ENCODE results near the gene MESD.

Gene MESD

DNA sequence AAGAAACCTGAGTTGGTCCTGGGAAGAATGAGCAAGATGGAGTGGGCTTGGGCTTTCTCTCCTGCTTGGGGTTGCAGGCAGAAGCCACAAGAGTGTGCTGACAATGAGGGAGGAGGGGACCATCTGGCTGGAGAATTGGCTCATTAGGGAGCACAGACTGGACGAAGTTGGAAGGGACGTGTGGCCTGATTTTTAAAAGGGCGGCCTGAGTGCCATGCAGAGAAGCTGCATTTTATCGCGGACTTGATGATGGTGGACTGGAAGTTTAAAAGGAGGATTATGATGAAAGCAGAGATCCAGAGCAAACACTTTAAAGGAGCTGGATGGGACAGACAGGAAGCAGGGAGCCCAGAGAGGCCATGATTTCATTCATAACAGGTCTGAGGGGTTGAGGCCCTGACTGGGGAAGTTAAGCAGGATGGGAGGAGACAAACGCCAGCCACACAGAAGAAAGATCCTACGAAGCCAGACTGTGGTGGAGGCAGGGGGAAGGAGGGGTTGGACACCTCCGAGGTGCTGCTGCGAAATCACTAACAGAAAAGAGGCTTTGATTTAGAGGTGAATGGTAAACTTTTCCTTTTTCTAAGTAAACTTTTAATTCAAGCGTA lies 34.8 kb upstream of the MESD start:
- no peak overlapping the region for H3K4me3 ChIP-seq (ENCODE audit: control insufficient read depth, low read depth, low read length)
- no peak for DNase-seq (ENCODE audit: low read depth)
- TF ChIP-seq CTCF (IDR thresholded peaks at IDR 0.05; ENCODE audit: control insufficient read depth, insufficient read depth, low read depth, low read length, missing control alignments): no peak

DNA sequence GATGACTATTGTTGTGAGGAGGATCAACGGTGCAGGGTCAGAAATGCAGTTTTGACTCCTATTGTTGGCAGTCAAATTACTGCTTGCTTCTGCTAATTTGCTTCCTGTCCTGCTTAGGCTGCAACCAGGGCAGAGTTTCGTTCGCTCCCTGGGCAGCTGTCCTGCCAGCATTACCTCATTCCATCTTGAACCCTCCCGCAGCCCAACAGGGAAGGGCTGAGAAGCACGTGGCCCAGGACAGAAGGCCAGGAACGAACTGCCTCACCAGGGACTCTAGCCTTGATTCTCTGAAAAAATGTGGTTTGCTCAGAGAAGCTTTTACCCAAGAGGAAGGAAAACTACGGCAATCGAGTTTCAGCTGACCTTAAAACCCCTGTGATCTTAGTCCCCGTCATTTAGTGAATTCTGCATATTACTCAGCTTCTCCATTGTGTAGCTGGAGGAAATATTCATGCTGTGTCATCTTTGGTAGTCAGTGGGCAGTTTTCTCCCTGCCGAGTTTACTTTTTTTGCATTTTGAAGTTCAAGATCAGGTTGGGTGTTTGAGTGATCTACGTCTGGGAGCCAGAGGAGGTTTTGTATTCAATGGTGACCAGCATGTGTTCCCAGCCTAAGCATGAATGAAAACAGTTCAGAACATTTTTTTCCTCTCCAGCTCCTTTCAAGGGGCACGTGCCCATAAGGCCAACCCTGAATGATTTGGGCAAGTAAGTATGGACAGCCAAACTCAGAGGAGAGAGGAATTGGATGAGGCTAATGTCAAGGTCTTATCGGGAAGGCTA lies 34.1 kb upstream of the MESD start:
- peak overlapping the region; percentile 8 for H3K4me3 ChIP-seq (ENCODE audit: control insufficient read depth, low read depth, low read length)
- no peak for TF ChIP-seq CTCF (IDR thresholded peaks at IDR 0.05; ENCODE audit: control insufficient read depth, insufficient read depth, low read depth, low read length, missing control alignments)
- DNase-seq (ENCODE audit: low read depth): peak; percentile 44

GRCh38 chr15:81021321-81021720 lies 31.7 kb upstream of the MESD start:
- no peak for TF ChIP-seq CTCF (IDR thresholded peaks at IDR 0.05; ENCODE audit: control insufficient read depth, insufficient read depth, low read depth, low read length, missing control alignments)
- no peak for DNase-seq (ENCODE audit: low read depth)
- no peak overlapping the region for H3K4me3 ChIP-seq (ENCODE audit: control insufficient read depth, low read depth, low read length)

GRCh38 chr15:81018197-81018596 lies 28.6 kb upstream of the MESD start:
- no peak overlapping the region for H3K4me3 ChIP-seq (ENCODE audit: control insufficient read depth, low read depth, low read length)
- DNase-seq (ENCODE audit: low read depth): no peak
- no peak for TF ChIP-seq CTCF (IDR thresholded peaks at IDR 0.05; ENCODE audit: control insufficient read depth, insufficient read depth, low read depth, low read length, missing control alignments)

GRCh38 chr15:81016489-81017068 lies 27.0 kb upstream of the MESD start:
- TF ChIP-seq CTCF (IDR thresholded peaks at IDR 0.05; ENCODE audit: control insufficient read depth, insufficient read depth, low read depth, low read length, missing control alignments): no peak
- no peak overlapping the region for H3K4me3 ChIP-seq (ENCODE audit: control insufficient read depth, low read depth, low read length)
- no peak for DNase-seq (ENCODE audit: low read depth)

GRCh38 chr15:81015621-81016488 lies 26.2 kb upstream of the MESD start:
- TF ChIP-seq CTCF (IDR thresholded peaks at IDR 0.05; ENCODE audit: control insufficient read depth, insufficient read depth, low read depth, low read length, missing control alignments): no peak
- no peak for DNase-seq (ENCODE audit: low read depth)
- H3K4me3 ChIP-seq (ENCODE audit: control insufficient read depth, low read depth, low read length): no peak overlapping the region
